ENCODE data around the gene E2F8. TPM values are rescaled to one million over a fixed set of nuclear protein-coding genes. Genes with fewer than 3 reads are reported as not detected.

The E2F8 gene
- total and polyA plus RNA-seq, 2 donors from 2014 or later: 0.66 TPM; not detected in 1

DNA sequence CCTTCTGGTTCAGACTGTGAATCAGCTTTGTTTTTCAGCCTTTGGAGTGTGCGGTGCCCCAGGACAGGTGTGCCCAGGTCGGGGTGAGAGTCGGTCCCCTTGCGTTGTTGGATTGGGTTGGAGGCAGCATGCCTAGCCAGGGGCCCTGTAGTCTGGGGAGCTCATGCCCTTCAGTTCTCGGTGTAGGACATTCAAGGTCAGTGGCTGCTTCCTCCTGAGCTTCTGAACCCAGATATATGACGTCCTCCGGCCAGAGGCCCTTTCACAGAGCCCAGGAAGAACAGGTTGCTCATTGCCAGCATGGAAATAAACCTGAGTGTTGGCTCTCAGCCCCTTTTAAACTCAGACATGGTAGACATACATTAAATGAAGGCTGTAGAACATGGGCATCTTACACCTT, 41.7 kb downstream of the E2F8 start:
- DNase-seq: no peak
- Histone ChIP-seq H3K9ac (ENCODE audit: low read length in 3 of 3) (no peak overlapping the region), H3K27me3 (ENCODE audit: control insufficient read depth, insufficient read depth, low read length) (no peaks in the 10 kb centered on the region), H3K36me3 (ENCODE audit: control insufficient read depth in 2 of 3, insufficient read depth in 3 of 3, low read length in 3 of 3) (no peaks in the 10 kb centered on the region), H3K27ac (ENCODE audit: low read depth in 2 of 2, low read length in 2 of 2) (no peak overlapping the region), H3K4me3 (ENCODE audit: low read length in 3 of 3) (no peak overlapping the region), H3K9me3 (ENCODE audit: control insufficient read depth in 2 of 3, insufficient read depth in 1 of 3, low read length in 3 of 3) (no peaks in the 10 kb centered on the region), H3K4me1 (ENCODE audit: control insufficient read depth in 2 of 3, insufficient read depth in 2 of 3, low read depth in 1 of 3, low read length in 3 of 3) (no peaks in the 10 kb centered on the region)
- no peak for TF ChIP-seq CTCF (IDR thresholded peaks at IDR 0.05; ENCODE audit: borderline replicate concordance, extremely low read depth, insufficient read depth)
- no peak for FAIRE-seq
- intact Hi-C loops (cut with DNase I): no loop called here

DNA sequence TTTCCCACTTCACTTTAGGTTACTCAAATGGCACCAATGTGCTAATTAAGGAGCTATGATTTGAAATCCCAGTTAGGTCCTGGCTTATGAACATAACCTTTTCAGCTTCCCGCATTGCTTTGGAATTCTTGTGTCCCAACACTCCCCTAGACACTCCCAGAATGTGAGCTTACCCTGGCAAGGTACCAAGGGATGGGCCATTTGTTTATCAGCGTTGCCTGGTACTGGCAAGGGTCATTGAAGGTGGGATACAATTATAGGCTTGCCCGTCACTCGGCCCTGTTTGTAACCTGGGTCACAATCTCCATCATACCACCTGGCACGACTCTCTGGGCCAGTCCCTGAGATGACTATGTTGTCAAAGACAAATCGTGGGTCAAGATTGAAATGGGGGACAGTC, 44.3 kb downstream of the E2F8 start:
- no peaks in the 10 kb centered on the region for H3K36me3 ChIP-seq (ENCODE audit: control insufficient read depth in 2 of 3, insufficient read depth in 3 of 3, low read length in 3 of 3)
- H3K27me3 ChIP-seq (ENCODE audit: control insufficient read depth, insufficient read depth, low read length): no peaks in the 10 kb centered on the region
- DNase-seq (no peak), FAIRE-seq (no peak)
- H3K4me3 ChIP-seq (ENCODE audit: low read length in 3 of 3): no peak overlapping the region
- H3K9me3 ChIP-seq (ENCODE audit: control insufficient read depth in 2 of 3, insufficient read depth in 1 of 3, low read length in 3 of 3): no peaks in the 10 kb centered on the region
- H3K9ac ChIP-seq (ENCODE audit: low read length in 3 of 3): no peak overlapping the region
- no peaks in the 10 kb centered on the region for H3K4me1 ChIP-seq (ENCODE audit: control insufficient read depth in 2 of 3, insufficient read depth in 2 of 3, low read depth in 1 of 3, low read length in 3 of 3)
- TF ChIP-seq CTCF (IDR thresholded peaks at IDR 0.05; ENCODE audit: borderline replicate concordance, extremely low read depth, insufficient read depth): no peak
- H3K27ac ChIP-seq (ENCODE audit: low read depth in 2 of 2, low read length in 2 of 2): no peak overlapping the region
- intact Hi-C loops (cut with DNase I): no loop called here

GRCh38 chr11:19194620-19195308, 46.0 kb downstream of the E2F8 start:
- Histone ChIP-seq H3K4me1 (ENCODE audit: control insufficient read depth in 2 of 3, insufficient read depth in 2 of 3, low read depth in 1 of 3, low read length in 3 of 3) (no peaks in the 10 kb centered on the region), H3K9ac (ENCODE audit: low read length in 3 of 3) (no peak overlapping the region), H3K9me3 (ENCODE audit: control insufficient read depth in 2 of 3, insufficient read depth in 1 of 3, low read length in 3 of 3) (no peaks in the 10 kb centered on the region), H3K36me3 (ENCODE audit: control insufficient read depth in 2 of 3, insufficient read depth in 3 of 3, low read length in 3 of 3) (no peaks in the 10 kb centered on the region), H3K27ac (ENCODE audit: low read depth in 2 of 2, low read length in 2 of 2) (no peak overlapping the region), H3K27me3 (ENCODE audit: control insufficient read depth, insufficient read depth, low read length) (no peaks in the 10 kb centered on the region), H3K4me3 (ENCODE audit: low read length in 3 of 3) (no peak overlapping the region)
- no peak for FAIRE-seq
- no peak for DNase-seq
- intact Hi-C loops (cut with DNase I): no loop called here
- no peak for TF ChIP-seq CTCF (IDR thresholded peaks at IDR 0.05; ENCODE audit: borderline replicate concordance, extremely low read depth, insufficient read depth)

DNA sequence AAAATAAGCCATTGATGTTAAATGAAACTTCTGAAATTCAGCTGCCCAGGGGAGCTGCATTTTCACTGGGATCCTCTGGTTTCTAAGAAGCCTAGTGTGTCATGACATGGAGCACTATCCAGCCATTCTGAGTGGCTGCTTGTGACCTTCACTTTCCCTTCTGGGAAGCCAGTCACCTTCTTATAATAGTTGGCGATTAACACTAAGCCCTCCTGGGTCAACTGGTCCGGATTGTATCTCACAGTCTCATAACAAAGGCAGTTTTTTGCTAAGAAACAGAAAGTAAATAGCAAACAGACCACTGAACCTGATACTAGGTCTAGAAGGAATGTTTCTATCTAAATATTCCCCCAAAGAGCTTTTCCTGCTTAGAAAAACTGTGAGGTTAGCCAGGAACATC, 46.8 kb downstream of the E2F8 start:
- Histone ChIP-seq H3K9ac (ENCODE audit: low read length in 3 of 3) (no peak overlapping the region), H3K36me3 (ENCODE audit: control insufficient read depth in 2 of 3, insufficient read depth in 3 of 3, low read length in 3 of 3) (no peaks in the 10 kb centered on the region), H3K27me3 (ENCODE audit: control insufficient read depth, insufficient read depth, low read length) (no peaks in the 10 kb centered on the region), H3K4me1 (ENCODE audit: control insufficient read depth in 2 of 3, insufficient read depth in 2 of 3, low read depth in 1 of 3, low read length in 3 of 3) (no peaks in the 10 kb centered on the region), H3K4me3 (ENCODE audit: low read length in 3 of 3) (no peak overlapping the region), H3K9me3 (ENCODE audit: control insufficient read depth in 2 of 3, insufficient read depth in 1 of 3, low read length in 3 of 3) (no peaks in the 10 kb centered on the region), H3K27ac (ENCODE audit: low read depth in 2 of 2, low read length in 2 of 2) (no peak overlapping the region)
- TF ChIP-seq CTCF (IDR thresholded peaks at IDR 0.05; ENCODE audit: borderline replicate concordance, extremely low read depth, insufficient read depth): no peak
- DNase-seq (peak in 2 of 5 donors; percentile 13 to 31), FAIRE-seq (no peak)
- intact Hi-C loops (cut with DNase I): no loop called here

Measured in kidney (tissue), 14 donors.